PFSK-1 (cell line): Measurements from ENCODE around the gene TK1.

ENCODE experiments used
- FOXP2 ChIP-seq: optimal IDR thresholded peaks from 2 replicates; pipeline ENCODE3; 2011; ENCODE audit warnings: borderline replicate concordance, control low read depth, inconsistent platforms; ENCODE audit not compliant: insufficient read depth; ENCODE audit errors: extremely low read length, extremely low read depth
- POLR2AphosphoS5 ChIP-seq: IDR thresholded peaks from 2 replicates; pipeline ENCODE4 v1.6.1; 2012; ENCODE audit warnings: low read depth, mild to moderate bottlenecking, control low read depth, low read length, moderate library complexity
- SIN3A ChIP-seq: IDR thresholded peaks from 2 replicates; pipeline ENCODE4 v1.6.1; 2012; ENCODE audit warnings: mild to moderate bottlenecking, low read length, moderate library complexity, borderline replicate concordance; ENCODE audit not compliant: insufficient read depth
- TAF1 ChIP-seq: IDR thresholded peaks from 2 replicates; pipeline ENCODE4 v1.6.1; 2012; ENCODE audit warnings: low read length, control low read depth, borderline replicate concordance; ENCODE audit not compliant: insufficient read depth
- TF ChIP-seq, protein P1 (sequence below), 2 experiments: IDR thresholded peaks; 2 replicates each; pipeline versions ENCODE4 v1.6.1 to v1.8.0; 2011 to 2012; ENCODE audit warnings: low read depth in 2 of 2, low read length in 2 of 2, control low read depth in 1 of 2, inconsistent platforms in 1 of 2, mild to moderate bottlenecking in 1 of 2, moderate library complexity in 1 of 2; ENCODE audit not compliant: insufficient read depth in 1 of 2

TK1 gene

DNA sequence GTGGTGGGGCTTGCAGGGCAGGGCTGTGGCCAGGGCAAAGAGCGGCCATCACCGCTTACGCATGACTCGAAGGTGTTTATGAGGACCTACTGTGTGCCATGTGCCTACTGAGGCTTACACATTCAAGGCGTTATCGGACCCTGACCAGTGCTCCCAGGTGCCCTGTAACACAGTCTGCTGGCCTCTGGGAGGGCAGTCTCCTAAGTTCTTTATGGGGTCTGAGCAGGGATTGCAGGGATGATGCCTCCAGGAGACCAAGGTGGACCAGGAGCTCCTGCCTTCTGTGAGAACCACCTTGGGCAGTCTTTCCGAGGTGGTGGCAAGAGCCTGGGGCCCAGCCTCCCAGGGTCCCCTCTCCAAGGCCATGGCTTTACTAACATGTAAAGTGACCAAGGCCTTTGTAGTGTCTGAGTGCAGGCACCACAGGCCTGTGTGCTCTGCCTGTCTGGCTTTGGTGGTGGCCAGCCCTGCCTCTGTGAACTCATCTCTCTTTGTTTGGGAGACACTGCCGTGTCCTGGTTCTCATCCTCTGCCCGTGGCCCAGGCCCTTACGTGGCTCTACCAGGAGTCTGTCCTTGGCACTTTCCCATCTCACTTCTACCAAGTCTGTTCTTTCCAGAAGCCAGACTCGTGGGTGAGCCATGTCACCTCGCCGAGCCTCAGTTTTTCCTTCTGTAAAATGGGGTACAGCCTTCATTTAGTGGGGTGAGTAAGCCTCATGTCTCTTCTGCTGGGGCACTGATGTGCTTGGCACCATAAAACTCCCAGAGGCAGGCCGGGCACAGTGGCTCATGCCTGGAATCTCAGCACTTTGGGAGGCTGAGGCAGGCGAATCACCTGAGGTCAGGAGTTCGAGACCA lies 21.9 kb downstream of the TK1 start:
- TF ChIP-seq POLR2AphosphoS5 (no peak), SIN3A (no peak), TAF1 (no peak), FOXP2 (no peak)
- TF ChIP-seq, protein P1, sequence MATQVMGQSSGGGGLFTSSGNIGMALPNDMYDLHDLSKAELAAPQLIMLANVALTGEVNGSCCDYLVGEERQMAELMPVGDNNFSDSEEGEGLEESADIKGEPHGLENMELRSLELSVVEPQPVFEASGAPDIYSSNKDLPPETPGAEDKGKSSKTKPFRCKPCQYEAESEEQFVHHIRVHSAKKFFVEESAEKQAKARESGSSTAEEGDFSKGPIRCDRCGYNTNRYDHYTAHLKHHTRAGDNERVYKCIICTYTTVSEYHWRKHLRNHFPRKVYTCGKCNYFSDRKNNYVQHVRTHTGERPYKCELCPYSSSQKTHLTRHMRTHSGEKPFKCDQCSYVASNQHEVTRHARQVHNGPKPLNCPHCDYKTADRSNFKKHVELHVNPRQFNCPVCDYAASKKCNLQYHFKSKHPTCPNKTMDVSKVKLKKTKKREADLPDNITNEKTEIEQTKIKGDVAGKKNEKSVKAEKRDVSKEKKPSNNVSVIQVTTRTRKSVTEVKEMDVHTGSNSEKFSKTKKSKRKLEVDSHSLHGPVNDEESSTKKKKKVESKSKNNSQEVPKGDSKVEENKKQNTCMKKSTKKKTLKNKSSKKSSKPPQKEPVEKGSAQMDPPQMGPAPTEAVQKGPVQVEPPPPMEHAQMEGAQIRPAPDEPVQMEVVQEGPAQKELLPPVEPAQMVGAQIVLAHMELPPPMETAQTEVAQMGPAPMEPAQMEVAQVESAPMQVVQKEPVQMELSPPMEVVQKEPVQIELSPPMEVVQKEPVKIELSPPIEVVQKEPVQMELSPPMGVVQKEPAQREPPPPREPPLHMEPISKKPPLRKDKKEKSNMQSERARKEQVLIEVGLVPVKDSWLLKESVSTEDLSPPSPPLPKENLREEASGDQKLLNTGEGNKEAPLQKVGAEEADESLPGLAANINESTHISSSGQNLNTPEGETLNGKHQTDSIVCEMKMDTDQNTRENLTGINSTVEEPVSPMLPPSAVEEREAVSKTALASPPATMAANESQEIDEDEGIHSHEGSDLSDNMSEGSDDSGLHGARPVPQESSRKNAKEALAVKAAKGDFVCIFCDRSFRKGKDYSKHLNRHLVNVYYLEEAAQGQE (IDR thresholded peaks at IDR 0.05; ENCODE audit: insufficient read depth in 1 of 2, low read depth in 2 of 2, low read length in 2 of 2) = no peak

DNA sequence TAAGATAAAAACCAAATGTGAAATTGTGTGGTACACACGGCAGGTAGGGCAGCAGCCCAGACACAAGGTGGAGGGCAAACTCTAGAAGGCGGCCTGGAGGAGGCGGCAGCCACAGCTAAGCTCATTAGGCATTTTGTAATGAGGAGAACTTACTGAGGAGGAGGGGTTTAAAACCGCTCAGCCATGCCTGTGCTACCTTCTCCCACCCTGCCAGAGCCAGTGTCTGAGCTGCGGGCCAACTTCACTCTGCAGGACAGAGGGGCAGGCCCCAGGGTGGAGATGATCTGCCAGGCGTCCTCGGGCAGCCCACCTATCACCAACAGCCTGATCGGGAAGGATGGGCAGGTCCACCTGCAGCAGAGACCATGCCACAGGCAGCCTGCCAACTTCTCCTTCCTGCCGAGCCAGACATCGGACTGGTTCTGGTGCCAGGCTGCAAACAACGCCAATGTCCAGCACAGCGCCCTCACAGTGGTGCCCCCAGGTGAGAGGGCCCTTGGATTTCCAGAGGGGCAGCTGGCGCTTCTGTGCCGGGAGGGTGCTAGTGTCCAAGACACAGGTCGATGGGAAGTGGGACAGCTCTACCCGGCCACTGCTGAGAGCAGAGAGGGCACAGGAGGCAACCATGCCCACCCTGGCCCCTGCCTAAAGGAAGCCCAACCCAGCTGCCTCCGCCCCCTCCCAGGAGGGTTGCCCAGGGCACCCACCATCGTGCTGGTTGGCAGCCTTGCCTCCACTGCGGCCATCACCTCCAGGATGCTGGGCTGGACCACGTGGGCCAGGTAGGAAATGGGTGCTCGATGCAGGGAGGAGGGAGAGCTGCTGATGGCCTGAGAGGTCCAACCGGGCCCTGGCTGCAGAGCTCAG lies 22.7 kb downstream of the TK1 start:
- TF ChIP-seq POLR2AphosphoS5 (no peak), TAF1 (no peak), FOXP2 (no peak), SIN3A (no peak)
- TF ChIP-seq, protein P1 (IDR thresholded peaks at IDR 0.05; ENCODE audit: insufficient read depth in 1 of 2, low read depth in 2 of 2, low read length in 2 of 2) = no peak

DNA sequence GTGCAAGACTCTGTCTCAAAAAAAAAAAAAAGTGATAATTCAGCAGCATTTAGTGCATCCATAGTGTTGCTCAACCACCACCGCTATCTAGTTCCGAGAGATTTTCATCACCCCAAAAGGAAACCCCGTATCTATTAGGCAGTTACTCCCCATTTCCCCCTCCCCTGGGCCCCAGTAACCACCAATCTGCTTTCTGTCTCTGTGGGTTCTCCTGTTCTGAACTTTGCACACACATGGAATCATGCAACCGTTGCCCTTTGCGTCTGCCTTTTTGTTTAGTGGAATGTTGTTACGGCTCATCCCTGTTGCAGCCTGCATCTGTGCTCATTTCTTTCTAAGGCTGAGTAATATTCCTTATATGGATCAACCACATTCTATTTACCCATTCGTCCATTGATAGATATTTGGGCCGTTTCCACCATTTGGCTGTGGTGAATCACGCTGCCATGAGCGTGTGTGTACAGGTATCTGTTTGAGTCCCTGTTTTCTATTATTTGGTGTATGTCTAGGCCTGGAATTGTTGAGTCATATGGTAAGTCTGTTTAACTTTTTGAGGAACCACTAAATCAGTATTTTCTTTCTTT lies 27.2 kb downstream of the TK1 start:
- no peak for TF ChIP-seq TAF1
- TF ChIP-seq, protein P1 (IDR thresholded peaks at IDR 0.05; ENCODE audit: insufficient read depth in 1 of 2, low read depth in 2 of 2, low read length in 2 of 2) = no peak
- TF ChIP-seq POLR2AphosphoS5 = no peak
- TF ChIP-seq FOXP2 = no peak
- no peak for TF ChIP-seq SIN3A

DNA sequence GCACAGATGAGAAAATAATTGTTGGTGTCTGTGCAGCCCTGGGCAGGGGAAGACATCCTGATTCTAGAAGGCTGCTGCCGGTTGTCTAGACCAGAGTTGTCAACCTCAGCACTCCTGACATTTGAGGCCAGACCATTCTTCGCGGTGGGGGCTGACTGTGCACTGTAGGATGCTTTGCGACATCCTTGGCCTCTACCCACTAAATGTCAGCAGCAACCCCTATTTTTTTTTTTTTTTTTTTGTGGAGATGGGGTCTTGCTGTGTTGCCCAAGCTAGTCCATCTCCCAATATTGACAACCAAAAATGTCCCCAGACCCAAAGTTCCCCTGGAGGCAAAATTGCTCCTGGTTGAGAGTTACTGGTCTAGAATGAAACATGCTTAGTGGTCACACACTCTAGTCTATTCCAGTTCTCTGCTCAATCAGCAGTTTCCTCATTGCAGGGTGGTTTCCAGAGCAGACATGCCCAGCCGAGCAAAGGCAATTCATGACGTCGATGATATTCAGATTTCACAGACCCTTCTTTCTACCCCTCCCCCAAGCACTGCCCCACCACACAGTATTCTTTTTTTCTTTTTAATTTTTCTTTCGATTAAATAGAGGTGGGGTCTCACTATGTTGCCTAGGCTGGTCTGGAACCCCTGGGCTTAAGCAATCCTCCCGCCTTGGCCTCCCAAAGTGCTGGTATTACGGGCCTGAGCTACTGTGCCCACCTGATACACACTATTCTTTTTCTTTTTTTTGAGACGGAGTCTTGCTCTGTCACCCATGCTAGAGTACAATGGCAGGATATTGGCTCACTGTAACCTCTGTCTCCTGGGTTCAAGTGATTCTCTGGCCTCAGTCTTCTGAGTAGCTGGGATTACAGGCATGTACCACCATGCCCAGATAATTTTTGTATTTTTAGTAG lies 31.7 kb downstream of the TK1 start:
- TF ChIP-seq FOXP2 (no peak), SIN3A (no peak), POLR2AphosphoS5 (no peak), TAF1 (no peak)
- TF ChIP-seq, protein P1 (IDR thresholded peaks at IDR 0.05; ENCODE audit: insufficient read depth in 1 of 2, low read depth in 2 of 2, low read length in 2 of 2) = no peak
